GM23248 (cell line): ENCODE results near the gene LDLRAD4. TPM values are rescaled to one million over a fixed set of nuclear protein-coding genes. Genes with fewer than 3 reads are reported as not detected.

Source experiments
- DNase-seq: peaks from one replicate; pipeline ENCODE4 v3.0.0-alpha.2; 2015
- H2AFZ ChIP-seq: fragments of 200-600 bp; sonication (generic); 2 replicates; pipeline ENCODE4 v1.6.1; 2016; ENCODE audit warnings: antibody characterized with exemption
- H3F3A ChIP-seq: fragments of 200-600 bp; sonication (generic); 2 replicates; pipeline ENCODE4 v1.6.1; 2016; ENCODE audit warnings: mild to moderate bottlenecking, antibody characterized with exemption, mixed run types; ENCODE audit not compliant: insufficient read depth
- H3K27ac ChIP-seq: fragments of 200-600 bp; sonication (generic); 2 replicates; pipeline ENCODE4 v1.5.1; 2016; ENCODE audit warnings: mild to moderate bottlenecking
- H3K27me3 ChIP-seq: fragments of 200-600 bp; sonication (generic); replicated peaks from 2 replicates; pipeline ENCODE4 v1.6.1; 2016; ENCODE audit warnings: mild to moderate bottlenecking; ENCODE audit not compliant: insufficient read depth
- H3K36me3 ChIP-seq: fragments of 200-600 bp; sonication (generic); 2 replicates; pipeline ENCODE4 v1.6.1; 2016; ENCODE audit warnings: low read depth, mild to moderate bottlenecking
- H3K4me1 ChIP-seq: fragments of 200-600 bp; sonication (generic); 2 replicates; pipeline ENCODE4 v1.6.1; 2016; ENCODE audit warnings: mild to moderate bottlenecking; ENCODE audit not compliant: insufficient read depth
- H3K4me2 ChIP-seq: fragments of 200-600 bp; sonication (generic); one replicate; pipeline ENCODE4 v1.6.1; 2016; ENCODE audit warnings: mild to moderate bottlenecking; ENCODE audit not compliant: unreplicated experiment
- H3K4me3 ChIP-seq: fragments of 200-600 bp; sonication (generic); 2 replicates; pipeline ENCODE4 v1.5.1; 2016; ENCODE audit warnings: mild to moderate bottlenecking
- H3K79me2 ChIP-seq: fragments of 200-600 bp; sonication (generic); 2 replicates; pipeline ENCODE4 v1.6.1; 2016; ENCODE audit warnings: mild to moderate bottlenecking; ENCODE audit not compliant: insufficient read depth
- H3K9ac ChIP-seq: fragments of 200-600 bp; sonication (generic); 2 replicates; pipeline ENCODE4 v1.6.1; 2016; ENCODE audit warnings: mild to moderate bottlenecking
- H3K9me2 ChIP-seq: fragments of 200-600 bp; sonication (generic); 2 replicates; pipeline ENCODE4 v1.6.1; 2016; ENCODE audit warnings: mixed run types, mild to moderate bottlenecking, moderate library complexity; ENCODE audit not compliant: insufficient read depth
- H3K9me3 ChIP-seq: fragments of 200-600 bp; sonication (generic); one replicate; pipeline ENCODE4 v1.6.1; 2017; ENCODE audit warnings: low read depth
- H4K20me1 ChIP-seq: fragments of 200-600 bp; sonication (generic); 2 replicates; pipeline ENCODE4 v1.6.0; 2016; ENCODE audit not compliant: insufficient read depth
- EZH2 ChIP-seq: fragments of 200-600 bp; sonication (generic); IDR thresholded peaks from 2 replicates; pipeline ENCODE4 v1.6.1; 2018; ENCODE audit warnings: antibody characterized with exemption, mild to moderate bottlenecking; ENCODE audit not compliant: insufficient read depth, poor library complexity, severe bottlenecking
- EZH2phosphoT487 ChIP-seq: fragments of 200-600 bp; sonication (generic); IDR thresholded peaks from 2 replicates; pipeline ENCODE4 v1.6.1; 2018; ENCODE audit warnings: antibody characterized with exemption, moderate library complexity, mild to moderate bottlenecking, low read depth; ENCODE audit not compliant: insufficient read depth
- WGBS, 2 experiments: methylation state at CpG; one replicate each; pipeline ENCODE4 v1.1.6; 2015 to 2017; ENCODE audit warnings: low lambda C conversion rate in 2 of 2, low coverage in 1 of 2; ENCODE audit errors: missing lambda C conversion rate in 2 of 2; 5-methylcytosine and 5-hydroxymethylcytosine counted together
- in situ Hi-C: fragments of 300-500 bp; cut with MboI; formaldehyde crosslinking; loops from 2 replicates; pipeline ENCODE4 v1.15.0; 2020
- polyA plus RNA-seq: library from polyadenylated mRNA; unstranded; fragments of >200 nt; fragmentation: Nextera tagmentation; extraction: Ambion mirVana; gene quantifications from 2 replicates; pipeline ENCODE4 v1.2.1, GENCODE V29; 2016
- total RNA-seq: library from RNA; depleted of rRNA; stranded (reverse); fragments of >200 nt; shearing (Covaris generic); gene quantifications from 2 replicates; pipeline ENCODE4 v1.2.3, GENCODE V29; 2014

The LDLRAD4 gene
- total and polyA plus RNA-seq, 2 experiments from 2014 or later: not detected

DNA sequence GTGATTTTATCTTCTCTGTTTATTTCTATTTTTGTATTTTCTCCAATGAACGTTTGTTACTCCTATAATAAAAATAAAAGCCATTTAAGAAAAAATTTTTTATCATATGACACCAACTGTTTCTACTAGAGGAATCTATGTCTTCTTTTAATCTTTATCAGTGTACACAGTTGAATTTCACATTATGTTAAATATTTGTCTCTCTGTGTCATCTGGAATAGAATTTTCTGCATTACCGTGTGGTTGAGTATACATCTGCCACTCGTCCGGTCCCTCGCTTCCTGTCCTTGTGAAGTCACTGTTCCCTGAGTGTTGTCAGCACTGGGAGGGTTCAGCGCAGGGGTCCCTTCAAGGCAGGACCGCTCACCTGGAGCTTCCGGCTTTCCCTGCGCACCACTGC is 99.2 kb downstream of the LDLRAD4 start:
- TF ChIP-seq EZH2 (no peak), EZH2phosphoT487 (no peak)
- H2AFZ ChIP-seq: no peak overlapping the region

DNA sequence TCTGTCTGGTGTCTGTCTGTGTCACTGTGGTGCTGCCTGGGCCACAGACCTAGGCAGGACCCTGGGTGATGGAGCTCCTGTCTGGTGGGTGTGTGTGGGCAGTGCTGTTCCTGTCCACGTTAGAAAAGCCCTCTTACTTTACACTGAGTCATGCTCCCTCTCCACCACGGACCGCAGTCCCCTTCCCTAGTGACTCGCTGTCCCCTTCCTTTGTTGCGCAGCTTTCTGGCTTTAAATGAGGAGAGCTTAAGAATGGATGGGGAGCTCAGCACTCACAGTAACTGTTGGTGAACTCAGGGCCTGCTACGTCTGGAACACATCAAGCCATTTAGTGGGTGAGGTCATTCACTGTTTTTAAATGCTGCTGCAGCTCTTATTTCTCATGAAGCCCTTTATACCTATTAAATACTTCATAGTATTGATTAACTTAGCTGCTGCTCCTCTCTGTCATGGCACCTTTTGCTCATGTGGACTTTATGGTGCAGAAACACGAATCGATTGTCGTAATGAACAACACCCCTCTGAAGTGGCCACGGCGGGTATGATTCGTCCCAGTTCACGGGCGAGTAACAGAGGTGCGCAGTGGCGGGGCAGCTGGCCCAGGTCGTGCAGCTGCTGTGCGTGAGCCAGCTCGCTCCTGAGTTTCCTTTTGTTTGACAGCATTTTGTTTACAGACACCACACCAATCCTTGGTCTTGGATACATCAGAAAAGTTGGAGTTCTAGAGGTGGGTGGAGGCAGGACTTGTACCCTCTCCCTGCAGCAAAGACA is 100.4 kb downstream of the LDLRAD4 start:
- H3K4me3 ChIP-seq: no peak overlapping the region
- H3K79me2 ChIP-seq: no peaks in the 10 kb centered on the region
- H3K36me3 ChIP-seq: no peaks in the 10 kb centered on the region
- H3K9me3 ChIP-seq: no peaks in the 10 kb centered on the region
- no peak overlapping the region for H3K9ac ChIP-seq
- H3K4me1 ChIP-seq: no peaks in the 10 kb centered on the region
- WGBS, 2 experiments: 45 to 50% methylated on average over 19 of the region's 19 CpGs
- no peaks in the 10 kb centered on the region for H3F3A ChIP-seq
- no peak overlapping the region for H2AFZ ChIP-seq
- no peak for TF ChIP-seq EZH2phosphoT487
- TF ChIP-seq EZH2: no peak
- H3K9me2 ChIP-seq: no peaks in the 10 kb centered on the region
- no peak overlapping the region for H3K27ac ChIP-seq
- H3K4me2 ChIP-seq: no peak overlapping the region
- no peaks in the 10 kb centered on the region for H3K27me3 ChIP-seq
- no peak for DNase-seq
- H4K20me1 ChIP-seq: no peaks in the 10 kb centered on the region
- in situ Hi-C loops: no loop called here

More for the DNA sequence above, 99.2 kb downstream of the LDLRAD4 start:
- no peak overlapping the region for H3K27ac ChIP-seq
- H3K9me2 ChIP-seq: no peaks in the 10 kb centered on the region
- no peaks in the 10 kb centered on the region for H3K79me2 ChIP-seq
- H3K9ac ChIP-seq: no peak overlapping the region
- H3K4me2 ChIP-seq: no peak overlapping the region
- WGBS, 2 experiments: 81 to 84% methylated on average over 9 of the region's 9 CpGs
- H3F3A ChIP-seq: no peaks in the 10 kb centered on the region
- DNase-seq: no peak
- H3K4me3 ChIP-seq: no peak overlapping the region
- in situ Hi-C loops: no loop called here
- H3K4me1 ChIP-seq: no peaks in the 10 kb centered on the region
- no peaks in the 10 kb centered on the region for H3K27me3 ChIP-seq
- no peaks in the 10 kb centered on the region for H4K20me1 ChIP-seq
- H3K9me3 ChIP-seq: no peaks in the 10 kb centered on the region
- no peaks in the 10 kb centered on the region for H3K36me3 ChIP-seq

DNA sequence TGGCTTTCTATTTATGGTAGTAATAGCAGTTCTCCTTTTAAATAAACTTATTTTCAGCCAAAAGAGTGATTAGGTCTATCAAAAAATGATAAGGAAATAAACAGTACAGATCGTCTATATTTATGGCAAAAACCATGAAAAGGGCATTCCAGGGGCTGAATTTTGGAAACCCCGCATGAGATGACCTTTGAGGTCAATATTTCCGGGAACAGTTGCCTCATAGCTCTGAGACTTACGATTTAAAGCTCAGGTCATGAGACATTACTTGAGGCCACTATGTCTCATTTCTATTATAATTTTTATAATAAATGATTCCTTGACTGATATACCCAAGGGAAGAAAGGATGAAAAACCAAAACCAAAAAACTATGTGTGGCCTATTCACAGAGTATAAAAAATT is 101.1 kb downstream of the LDLRAD4 start:
- no peak overlapping the region for H3K27ac ChIP-seq
- no peak overlapping the region for H3K4me2 ChIP-seq
- in situ Hi-C loops: no loop called here
- no peaks in the 10 kb centered on the region for H3K79me2 ChIP-seq
- TF ChIP-seq EZH2 (no peak), EZH2phosphoT487 (no peak)
- no peaks in the 10 kb centered on the region for H3K9me2 ChIP-seq
- 44 to 48% methylated on average over 4 of the region's 4 CpGs for WGBS, 2 experiments
- no peaks in the 10 kb centered on the region for H3K36me3 ChIP-seq
- H3F3A ChIP-seq: no peaks in the 10 kb centered on the region
- no peak overlapping the region for H2AFZ ChIP-seq
- no peaks in the 10 kb centered on the region for H3K27me3 ChIP-seq
- no peaks in the 10 kb centered on the region for H3K9me3 ChIP-seq
- no peaks in the 10 kb centered on the region for H4K20me1 ChIP-seq
- no peak overlapping the region for H3K4me3 ChIP-seq
- H3K4me1 ChIP-seq: no peaks in the 10 kb centered on the region
- no peak overlapping the region for H3K9ac ChIP-seq
- no peak for DNase-seq

DNA sequence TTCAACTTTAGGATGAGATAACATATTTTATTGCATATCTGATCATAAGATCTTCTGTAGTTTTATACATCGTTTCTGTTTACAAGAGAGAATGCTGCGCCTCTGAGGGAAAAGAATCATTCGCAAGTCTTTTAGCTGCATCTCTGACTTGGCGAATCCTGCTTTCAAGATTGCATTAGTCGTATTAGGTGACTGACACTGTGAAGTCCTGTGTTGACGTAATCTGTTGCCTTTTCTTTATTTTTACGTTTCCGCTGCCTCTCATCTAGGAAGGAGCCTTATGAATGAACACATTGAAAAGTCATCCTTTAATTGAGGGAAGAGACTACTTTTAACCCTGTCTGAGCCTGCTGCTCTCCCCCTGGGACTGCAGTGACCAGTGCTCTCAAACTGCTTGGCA is 101.5 kb downstream of the LDLRAD4 start:
- Histone ChIP-seq H3K36me3 (no peaks in the 10 kb centered on the region), H3K4me2 (no peak overlapping the region), H3K9ac (no peak overlapping the region), H3K4me1 (no peaks in the 10 kb centered on the region), H4K20me1 (no peaks in the 10 kb centered on the region), H3F3A (no peaks in the 10 kb centered on the region), H2AFZ (no peak overlapping the region), H3K27me3 (no peaks in the 10 kb centered on the region), H3K4me3 (no peak overlapping the region), H3K79me2 (no peaks in the 10 kb centered on the region), H3K9me2 (no peaks in the 10 kb centered on the region), H3K27ac (no peak overlapping the region), H3K9me3 (no peaks in the 10 kb centered on the region)
- in situ Hi-C loops: no loop called here
- no peak for DNase-seq
- 81 to 87% methylated on average over 8 of the region's 8 CpGs for WGBS, 2 experiments
- TF ChIP-seq EZH2: no peak
- no peak for TF ChIP-seq EZH2phosphoT487
